H1 (cell line): ENCODE data around the gene ACADVL. TPM values are rescaled to one million over a fixed set of nuclear protein-coding genes. Genes with fewer than 3 reads are reported as not detected.
A peak's percentile ranks its signal among the peaks of the same experiment; 100 is the strongest.

ENCODE experiments used
- ASH2L ChIP-seq: fragments of 200-600, 300-600 bp; sonication (generic); IDR thresholded peaks from one replicate; pipeline ENCODE4 v1.7.1; 2017; ENCODE audit warnings: low read length
- ATF3 ChIP-seq: IDR thresholded peaks from 2 replicates; pipeline ENCODE4 v1.6.1; 2011; ENCODE audit warnings: low read depth, mild to moderate bottlenecking, low read length; ENCODE audit not compliant: insufficient read depth
- BACH1 ChIP-seq: IDR thresholded peaks from 2 replicates; pipeline ENCODE4 v1.6.1; 2012; ENCODE audit warnings: low read length, improper control_type of control experiment
- BCL11A ChIP-seq, 2 experiments: IDR thresholded peaks; one replicate each; pipeline ENCODE4 v1.6.1; 2011; ENCODE audit warnings: low read depth in 2 of 2, low read length in 2 of 2, mild to moderate bottlenecking in 2 of 2
- CHD1 ChIP-seq: IDR thresholded peaks from 2 replicates; pipeline ENCODE4 v1.6.1; 2012; ENCODE audit warnings: low read depth, low read length, improper control_type of control experiment
- E2F6 ChIP-seq: IDR thresholded peaks from 2 replicates; pipeline ENCODE4 v1.6.1; 2012; ENCODE audit warnings: inconsistent platforms
- EGR1 ChIP-seq: IDR thresholded peaks from 2 replicates; pipeline ENCODE4 v1.6.1; 2011; ENCODE audit warnings: low read depth, low read length, borderline replicate concordance
- GTF2F1 ChIP-seq: IDR thresholded peaks from 2 replicates; pipeline ENCODE4 v1.6.1; 2012; ENCODE audit warnings: low read depth, low read length, improper control_type of control experiment, borderline replicate concordance
- HDAC2 ChIP-seq, 2 experiments: fragments of 300-600 bp in 1 of 2; sonication (generic) in 1 of 2; IDR thresholded peaks; 2 replicates each; pipeline ENCODE4 v1.6.1; 2011 to 2012; ENCODE audit warnings: low read depth in 2 of 2, low read length in 2 of 2, mild to moderate bottlenecking in 2 of 2, moderate library complexity in 2 of 2, borderline replicate concordance in 1 of 2, inconsistent platforms in 1 of 2
- JUND ChIP-seq: IDR thresholded peaks from 2 replicates; pipeline ENCODE4 v1.6.1; 2011; ENCODE audit warnings: mild to moderate bottlenecking, improper control_type of control experiment, low read length
- KDM5A ChIP-seq: fragments of 200-600 bp; IDR thresholded peaks from 2 replicates; pipeline ENCODE4 v1.7.1; 2012; ENCODE audit warnings: mild to moderate bottlenecking, low read length, inconsistent platforms, mixed read lengths
- NANOG ChIP-seq: IDR thresholded peaks from 2 replicates; pipeline ENCODE4 v1.6.1; 2011; ENCODE audit warnings: low read length, low read depth, mild to moderate bottlenecking, inconsistent platforms; ENCODE audit not compliant: insufficient read depth, poor library complexity, severe bottlenecking
- NRF1 ChIP-seq: IDR thresholded peaks from 2 replicates; pipeline ENCODE4 v1.6.1; 2011; ENCODE audit warnings: mild to moderate bottlenecking, low read depth, low read length, improper control_type of control experiment
- PHF8 ChIP-seq: fragments of 200-600 bp; sonication (generic); conservative IDR thresholded peaks from 2 replicates; pipeline ENCODE4 v1.7.1; 2012; ENCODE audit warnings: low read depth, mild to moderate bottlenecking, inconsistent platforms, low read length, moderate library complexity
- POLR2A ChIP-seq, 2 experiments: IDR thresholded peaks; 1 replicate in 1 of 2; 2 replicates in 1 of 2; pipeline ENCODE4 v1.6.1; 2011; ENCODE audit warnings: low read depth in 2 of 2, low read length in 2 of 2, mild to moderate bottlenecking in 2 of 2; ENCODE audit errors: control extremely low read depth in 1 of 2
- POLR2AphosphoS5 ChIP-seq: IDR thresholded peaks from 2 replicates; pipeline ENCODE4 v1.6.1; 2011; ENCODE audit warnings: low read depth, low read length
- POU5F1 ChIP-seq: IDR thresholded peaks from 2 replicates; pipeline ENCODE4 v1.6.1; 2011; ENCODE audit warnings: low read depth, mild to moderate bottlenecking, low read length, moderate library complexity
- SIN3A ChIP-seq, 2 experiments: IDR thresholded peaks in 1 of 2; conservative IDR thresholded peaks in 1 of 2; 2 replicates each; pipeline ENCODE4 v1.6.1; 2011 to 2012; ENCODE audit warnings: low read length in 2 of 2, improper control_type of control experiment in 1 of 2, low read depth in 1 of 2, mild to moderate bottlenecking in 1 of 2
- SIX5 ChIP-seq: IDR thresholded peaks from 2 replicates; pipeline ENCODE4 v1.6.1; 2011; ENCODE audit warnings: mild to moderate bottlenecking, low read depth, low read length
- SP4 ChIP-seq: IDR thresholded peaks from 2 replicates; pipeline ENCODE4 v1.6.1; 2012; ENCODE audit warnings: low read length, inconsistent platforms
- SUZ12 ChIP-seq: fragments of 200-600 bp; sonication (generic); IDR thresholded peaks from 2 replicates; pipeline ENCODE4 v1.6.1; 2012; ENCODE audit warnings: mild to moderate bottlenecking, inconsistent platforms, low read length, moderate library complexity, mixed read lengths
- TAF1 ChIP-seq: IDR thresholded peaks from 2 replicates; pipeline ENCODE4 v1.6.1; 2011; ENCODE audit warnings: mild to moderate bottlenecking, low read depth, low read length
- TCF12 ChIP-seq: IDR thresholded peaks from 2 replicates; pipeline ENCODE4 v1.6.1; 2011; ENCODE audit warnings: low read depth, mild to moderate bottlenecking, low read length
- TEAD4 ChIP-seq: IDR thresholded peaks from 2 replicates; pipeline ENCODE4 v1.6.1; 2012; ENCODE audit warnings: low read depth, low read length, inconsistent platforms, mixed read lengths
- polyA plus RNA-seq, 7 experiments: library from polyadenylated mRNA; depleted of rRNA in 3 of 7; stranded (reverse) in 5 of 7; unstranded in 2 of 7; fragments of >200 nt in 5 of 7; fragments of 200-250 nt in 2 of 7; gene quantifications; 1 replicate in 5 of 7; 2 replicates in 1 of 7; 4 replicates in 1 of 7; pipeline versions ENCODE4 v1.2.1 to v1.2.3, GENCODE V29; 2011 to 2013; ENCODE audit warnings: missing spikeins in 2 of 7, mixed read lengths in 2 of 7
- total RNA-seq: library from RNA; stranded (reverse); fragmentation: NEBNext Ultra II Directional; extraction: Animal tissue kit (Norgen Biotek cat#: 25700); gene quantifications from 2 replicates; pipeline ENCODE4 v1.2.1, GENCODE V29; 2021

The ACADVL gene
- total and polyA plus RNA-seq, 2 of the 8 experiments (the other 6 are each of a cell fraction or from before 2014, with no cell fraction given): 181 to 231 TPM

GRCh38 chr17:7242717-7243452 is 23.1 kb downstream of the ACADVL start (continued):
- TF ChIP-seq EGR1 (no peak), HDAC2 (IDR thresholded peaks at IDR 0.05; ENCODE audit: borderline replicate concordance in 1 of 2, low read depth in 2 of 2, low read length in 2 of 2) (peak; percentile 77 to 95; a peak in 3 of 4 replicates), E2F6 (no peak; the same call in 1 of the 2 replicates), JUND (no peak; the same call in 1 of the 2 replicates), SP4 (peak; percentile 99), ATF3 (peak; percentile 97), SUZ12 (no peak), TEAD4 (no peak), NANOG (no peak), PHF8 (no peak; the same call in 1 of the 2 replicates), ASH2L (peak; percentile 89), GTF2F1 (no peak), POU5F1 (peak; percentile 55; the same call in 1 of the 2 replicates), CHD1 (no peak), POLR2AphosphoS5 (peak; percentile 23; the same call in 1 of the 2 replicates), SIN3A (conservative IDR thresholded peaks at IDR 0.05 in 1 of 2, IDR thresholded peaks at IDR 0.05 in 1 of 2; ENCODE audit: low read depth in 1 of 2, low read length in 2 of 2) (peak; percentile 97 to 99), TCF12 (peak; percentile 70; the same call in 1 of the 2 replicates), SIX5 (no peak), POLR2A (IDR thresholded peaks at IDR 0.05; ENCODE audit: control extremely low read depth in 1 of 2, low read depth in 2 of 2, low read length in 2 of 2) (peak; percentile 66 to 76; a peak in 2 of 3 replicates), KDM5A (peak; percentile 81), NRF1 (no peak), BACH1 (no peak), BCL11A (IDR thresholded peaks at IDR 0.05; ENCODE audit: low read depth in 2 of 2, low read length in 2 of 2) (no peak), TAF1 (peak; percentile 66)
